ENCODE results near the gene FSD1L.

Gene FSD1L

DNA sequence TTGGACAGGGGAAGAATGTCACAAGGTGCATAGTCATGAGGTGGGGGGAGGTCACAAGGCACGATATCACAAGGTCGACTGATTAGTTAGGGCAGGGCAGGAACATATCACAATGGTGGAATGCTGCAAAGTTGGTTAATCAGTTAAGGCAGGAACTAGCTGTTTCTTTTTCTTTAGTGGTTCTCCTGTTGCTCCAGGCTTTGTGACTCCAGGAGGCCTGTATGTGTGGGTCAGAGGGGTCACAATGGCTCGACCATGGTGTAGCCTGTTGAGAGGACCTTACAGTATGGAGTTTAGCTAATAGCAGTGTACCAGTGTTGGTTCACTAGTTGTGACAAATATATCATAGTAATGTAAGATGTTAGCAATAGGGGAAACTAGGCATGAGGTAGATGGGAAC is 12.4 kb upstream of the FSD1L start:
- DNase-seq (ENCODE audit: low read depth in 2 of 2), result no peak

DNA sequence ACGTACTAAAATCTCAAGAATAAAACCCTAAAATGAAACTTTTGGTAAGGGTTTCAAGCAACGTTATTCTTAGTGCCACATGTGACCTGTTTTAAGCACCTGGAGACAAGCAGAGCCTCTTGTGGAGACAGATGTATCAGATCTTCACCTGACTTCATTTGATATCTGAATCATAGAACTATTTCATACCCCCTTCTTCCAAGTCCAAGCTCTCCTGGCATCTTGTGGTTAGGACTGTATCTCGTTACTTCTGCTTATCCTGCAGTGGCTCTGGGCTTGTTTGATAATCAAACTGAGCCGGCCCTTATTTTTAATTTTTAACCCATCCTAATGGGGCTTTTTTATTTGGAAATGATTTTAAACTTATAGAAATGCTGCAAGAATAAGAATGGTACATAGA is 11.1 kb upstream of the FSD1L start:
- no peak for DNase-seq (ENCODE audit: low read depth in 2 of 2)

GRCh38 chr9:105437704-105438103 is 10.1 kb upstream of the FSD1L start:
- DNase-seq (ENCODE audit: low read depth in 2 of 2), result no peak

- no peak for DNase-seq (ENCODE audit: low read depth in 2 of 2)
These were observed 9.6 kb upstream of the FSD1L start for GRCh38 chr9:105438141-105438806.

GRCh38 chr9:105439428-105439827 is 8.4 kb upstream of the FSD1L start:
- no peak for DNase-seq (ENCODE audit: low read depth in 2 of 2)

GRCh38 chr9:105441616-105442160 is 6.1 kb upstream of the FSD1L start:
- no peak for DNase-seq (ENCODE audit: low read depth in 2 of 2)

DNA sequence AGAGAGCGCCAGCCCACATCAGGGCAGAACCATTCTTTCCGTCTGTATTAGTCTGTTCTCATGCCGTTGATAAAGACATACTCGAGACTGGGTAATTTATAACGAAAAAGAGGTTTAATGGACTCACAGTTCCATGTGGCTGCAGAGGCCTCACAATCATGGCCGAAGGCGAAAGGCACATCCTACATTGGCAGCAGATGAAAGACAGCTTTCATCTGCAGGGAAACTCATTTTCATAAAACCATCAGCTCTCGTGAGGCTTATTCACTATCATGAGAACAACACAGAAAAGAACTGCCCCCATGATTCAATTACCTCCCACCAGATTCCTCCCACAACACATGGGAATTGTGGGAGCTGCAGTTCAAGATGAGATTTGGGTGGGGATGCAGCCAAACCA is 4.7 kb upstream of the FSD1L start:
- no peak for DNase-seq (ENCODE audit: low read depth in 2 of 2)

GRCh38 chr9:105444130-105444529 is 3.7 kb upstream of the FSD1L start:
- no peak for DNase-seq (ENCODE audit: low read depth in 2 of 2)

DNA sequence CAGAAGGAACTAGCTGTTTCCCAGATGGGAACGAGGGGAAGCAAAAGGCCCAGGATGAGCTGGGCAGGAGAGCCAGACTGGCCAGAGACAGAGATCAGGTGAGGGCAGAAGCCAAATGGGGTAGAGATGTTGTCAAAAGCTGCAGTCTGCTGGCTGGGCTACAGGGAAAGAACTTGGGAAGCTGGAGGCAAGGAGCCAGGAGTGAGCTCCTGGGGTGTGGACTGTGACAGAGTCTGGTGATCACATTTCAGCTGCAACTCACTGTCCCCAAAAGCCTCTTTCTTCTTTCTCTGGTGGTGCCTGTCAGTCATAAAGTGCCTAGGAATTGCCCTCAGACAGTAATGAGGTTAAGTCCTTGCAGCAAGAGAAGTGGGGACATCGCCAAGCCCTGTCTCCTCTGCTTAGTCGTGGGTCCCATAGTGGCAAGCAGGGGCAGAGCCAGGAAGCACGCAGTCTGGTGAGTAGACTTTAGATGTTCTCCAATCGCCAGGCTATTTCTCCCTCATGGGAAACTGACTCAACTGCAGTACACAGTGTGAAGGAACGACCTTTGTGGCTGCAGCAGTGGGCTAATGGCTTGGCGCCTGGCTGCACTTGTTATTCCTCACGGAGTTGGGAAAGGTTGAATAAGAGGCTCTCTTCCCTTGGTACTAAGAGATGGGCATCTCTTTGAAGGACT is 2.5 kb upstream of the FSD1L start:
- DNase-seq (ENCODE audit: low read depth in 2 of 2), result no peak

DNA sequence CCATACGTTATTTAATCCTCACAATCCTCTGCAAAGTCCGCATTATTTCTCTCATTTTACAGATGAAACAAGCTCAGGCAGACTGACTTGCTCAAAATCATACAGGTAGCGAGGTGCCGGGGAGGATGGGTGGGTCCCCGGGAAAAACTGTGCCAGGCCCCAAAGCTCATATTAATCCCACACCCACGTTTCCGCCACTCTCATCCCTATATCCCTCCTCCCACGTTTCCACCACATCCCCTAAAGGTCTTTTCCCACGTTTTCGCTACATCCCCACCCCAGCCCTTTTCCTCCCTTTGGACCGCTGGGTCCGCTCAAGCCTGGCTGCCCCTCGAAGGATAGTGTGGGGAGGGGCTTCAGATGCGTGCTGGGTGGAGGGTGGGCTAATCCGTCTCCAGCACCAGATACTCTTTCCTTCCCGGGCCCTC is 434 bp upstream of the FSD1L start:
- DNase-seq (ENCODE audit: low read depth in 2 of 2), result no peak

GRCh38 chr9:105449081-105449480 is 1.2 kb downstream of the FSD1L start:
- no peak for DNase-seq (ENCODE audit: low read depth in 2 of 2)

GRCh38 chr9:105452185-105452584 is 4.4 kb downstream of the FSD1L start:
- DNase-seq (ENCODE audit: low read depth in 2 of 2), result no peak

DNA sequence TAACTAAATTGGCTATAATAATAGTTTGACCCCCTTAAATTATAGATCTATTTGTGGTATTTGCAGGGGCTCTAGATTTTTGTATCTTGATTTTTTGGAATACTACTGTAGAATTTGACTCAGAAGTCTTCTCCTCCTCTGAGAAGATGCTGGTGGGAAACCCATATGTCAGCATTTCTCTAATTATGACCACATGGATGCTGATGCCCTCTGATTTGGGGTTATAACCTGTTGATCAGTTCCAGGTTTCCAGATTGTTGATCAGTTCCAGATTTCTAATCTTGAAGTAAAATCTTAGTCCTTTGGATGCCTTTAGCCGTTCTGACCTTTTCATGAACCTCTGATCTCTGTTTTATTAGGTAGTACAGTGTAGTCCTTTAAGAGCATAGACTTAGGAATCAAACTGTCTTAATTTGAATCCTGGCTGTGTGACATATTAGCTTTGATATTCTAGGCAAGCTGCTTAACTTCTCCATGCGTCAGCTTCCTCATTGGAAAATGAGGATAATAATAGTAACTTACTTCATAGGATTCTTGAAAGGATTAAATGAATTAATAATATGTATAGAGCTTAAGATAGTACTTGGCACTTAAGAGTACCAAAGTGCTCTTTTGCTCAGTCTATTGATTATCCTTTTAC is 8.1 kb downstream of the FSD1L start:
- DNase-seq (ENCODE audit: low read depth in 2 of 2), result no peak

DNA sequence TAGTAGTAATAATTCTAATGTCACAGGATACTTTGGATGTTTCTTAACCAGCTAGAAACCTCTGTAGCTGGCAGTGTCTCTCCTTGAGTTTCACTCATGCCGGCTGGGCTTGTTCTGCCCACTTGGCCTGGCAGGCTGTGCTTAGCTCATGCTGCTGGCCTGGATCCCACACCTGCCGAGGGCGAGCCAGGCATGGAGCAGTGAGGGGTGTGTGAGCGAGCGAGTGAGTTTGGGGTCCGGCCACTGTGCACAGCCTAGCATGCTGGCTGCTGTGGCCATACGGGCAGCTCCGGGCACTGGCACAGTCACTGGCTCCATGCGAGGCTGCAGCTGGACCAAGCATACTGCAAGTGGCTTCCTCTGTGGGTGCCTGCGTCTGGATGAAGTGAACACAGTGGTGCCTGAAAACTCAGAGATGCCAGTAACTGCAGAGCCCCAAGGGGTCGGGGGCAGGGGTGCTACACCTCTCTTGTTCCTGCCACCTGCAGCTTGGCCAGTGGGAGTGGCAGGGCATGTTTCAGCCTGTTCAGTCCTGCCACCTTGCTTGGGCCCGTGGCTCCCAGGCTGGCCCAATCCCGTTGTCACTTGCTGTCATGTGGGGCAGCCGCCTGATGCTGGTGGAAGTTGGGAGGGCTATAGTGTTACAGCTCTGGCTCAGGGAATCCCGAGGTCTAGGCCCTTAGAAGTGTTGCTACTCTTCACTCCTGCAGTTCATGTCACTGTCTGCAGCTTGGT is 9.9 kb downstream of the FSD1L start:
- DNase-seq (ENCODE audit: low read depth in 2 of 2), result no peak

DNA sequence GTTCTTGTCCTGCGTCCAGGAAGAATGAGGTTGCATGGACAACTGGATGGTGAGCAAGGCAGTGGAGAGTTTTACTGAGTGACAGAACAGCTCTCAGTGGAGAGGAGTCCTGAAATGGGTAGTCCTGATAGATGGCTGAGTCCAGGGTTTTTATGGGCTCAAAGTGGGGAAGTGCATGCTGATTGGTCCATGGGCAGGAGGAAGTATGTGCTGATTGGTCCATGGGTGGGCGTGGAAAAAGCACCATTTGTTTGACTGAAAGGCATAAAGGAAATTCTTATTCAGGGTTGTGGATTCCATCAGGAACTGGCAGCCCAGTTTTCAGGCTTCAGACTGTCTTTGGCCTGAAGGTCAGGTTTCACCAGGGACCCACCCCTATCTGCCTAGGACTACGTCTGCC is 10.6 kb downstream of the FSD1L start:
- no peak for DNase-seq (ENCODE audit: low read depth in 2 of 2)

- no peak for DNase-seq (ENCODE audit: low read depth in 2 of 2)
These were observed 11.5 kb downstream of the FSD1L start for GRCh38 chr9:105459336-105459735.

DNA sequence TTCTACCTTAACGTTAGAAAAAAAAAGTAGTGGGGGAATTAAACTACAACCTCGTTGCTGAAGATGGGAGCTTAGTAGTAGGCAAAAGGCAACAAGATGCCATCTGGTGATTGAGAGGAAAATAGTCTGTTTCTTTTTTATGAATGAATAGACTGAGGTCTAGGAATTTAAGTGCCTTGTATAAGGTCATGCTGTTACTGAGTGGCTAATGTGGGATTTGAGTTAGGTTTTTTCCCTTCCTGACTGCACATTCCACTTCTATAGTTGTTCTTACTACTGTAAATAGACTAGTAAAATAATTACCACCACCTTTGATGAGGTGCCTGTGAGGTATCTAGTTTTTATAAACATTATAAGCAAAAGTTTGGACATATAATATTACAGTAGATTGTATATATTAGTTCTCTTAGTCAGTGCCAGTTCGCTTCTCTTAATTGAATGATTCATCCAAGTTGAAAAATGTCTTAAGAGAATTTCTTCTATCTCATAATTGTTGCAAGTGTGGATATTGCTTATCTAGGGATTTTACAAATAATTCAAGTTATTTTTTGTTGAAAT is 19.1 kb downstream of the FSD1L start:
- no peak for DNase-seq (ENCODE audit: low read depth in 2 of 2)

DNA sequence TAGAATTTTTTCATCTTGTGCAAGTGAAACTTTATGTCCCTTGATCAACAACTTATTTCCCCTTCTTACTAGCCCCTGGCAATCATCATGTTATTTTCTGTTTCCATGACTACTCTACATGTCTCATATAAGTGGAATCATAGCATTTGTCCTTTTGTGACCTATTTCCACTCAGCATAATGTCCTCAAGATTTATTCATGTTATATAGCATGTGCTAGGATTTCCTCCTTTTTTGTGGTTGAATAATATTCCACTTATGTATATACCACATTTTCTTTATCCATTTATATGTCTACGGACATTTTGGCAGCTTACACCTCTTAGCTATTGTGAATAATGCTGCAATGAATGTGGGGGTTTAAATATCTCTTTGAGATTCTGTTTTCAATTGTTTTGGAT is 21.0 kb downstream of the FSD1L start:
- DNase-seq (ENCODE audit: low read depth in 2 of 2), result no peak

DNA sequence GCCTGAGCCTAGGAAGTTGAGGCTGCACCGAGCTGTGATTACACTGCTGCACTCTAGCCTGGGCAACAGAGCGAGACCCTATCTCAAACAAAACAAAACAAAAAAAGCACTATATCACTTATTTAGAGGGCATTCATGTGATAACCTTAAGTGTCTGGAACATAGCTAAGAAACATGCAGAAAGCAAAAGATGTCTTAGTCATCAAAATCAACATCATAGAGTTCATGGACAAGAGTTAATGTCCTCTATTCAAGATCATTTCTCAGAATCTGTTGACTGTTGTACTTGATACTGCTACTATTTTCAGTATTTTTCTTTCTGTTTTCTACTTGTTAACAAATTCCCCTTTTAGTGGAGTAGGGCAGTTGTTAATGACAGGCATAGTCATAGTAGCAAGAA is 25.4 kb downstream of the FSD1L start:
- DNase-seq (ENCODE audit: low read depth in 2 of 2), result no peak

GRCh38 chr9:105475302-105475701 is 27.5 kb downstream of the FSD1L start:
- no peak for DNase-seq (ENCODE audit: low read depth in 2 of 2)

- DNase-seq (ENCODE audit: low read depth in 2 of 2), result no peak
These were observed 32.0 kb downstream of the FSD1L start for GRCh38 chr9:105479846-105480245.

- no peak for DNase-seq (ENCODE audit: low read depth in 2 of 2)
These were observed 35.8 kb downstream of the FSD1L start for GRCh38 chr9:105483618-105484017.

All from stimulated activated CD8-positive, alpha-beta memory T cell treated with anti-CD3 and anti-CD28 coated beads, Interleukin-2, amount 100 ng/mL, for 48 hours (primary cell).